B cell (primary cell): ENCODE data around the gene TUBGCP2. TPM values are rescaled to one million over a fixed set of nuclear protein-coding genes. Genes with fewer than 3 reads are reported as not detected.

Experiments used
- ATAC-seq: fragments of 200-7000 bp; cut with Tn5 transposase; one replicate; pipeline ENCODE4 v1.10.0; 2021; ENCODE audit warnings: low read depth, mild to moderate bottlenecking, moderate number of reproducible peaks, moderate library complexity
- CTCF ChIA-PET: fragments of 350-600 bp; sonication (Branson Sonifier 250); formaldehyde crosslinking; loops from one replicate; lab custom pipeline; 2021; ENCODE audit warnings: antibody characterized with exemption, inconsistent platforms; lab: Charles Lee
- POLR2A ChIA-PET: fragments of 350-600 bp; sonication (Branson Sonifier 250); formaldehyde crosslinking; loops from one replicate; lab custom pipeline; 2021; ENCODE audit warnings: antibody characterized with exemption; lab: Charles Lee
- DNase-seq: peaks from one replicate; pipeline ENCODE4 v3.0.0; 2013
- H2AFZ ChIP-seq: 2 replicates; pipeline ENCODE4 v1.6.1; 2012; ENCODE audit warnings: mild to moderate bottlenecking, low read depth, low read length; ENCODE audit not compliant: insufficient read depth, poor library complexity, severe bottlenecking
- H3K27ac ChIP-seq, 2 donors: 1 replicate in 1 of 2; 2 replicates in 1 of 2; pipeline ENCODE4 v1.5.1; 2012 to 2013; ENCODE audit warnings: low read length in 2 of 2, mild to moderate bottlenecking in 2 of 2, moderate library complexity in 1 of 2
- H3K27me3 ChIP-seq, 4 experiments: fragments of 200-600 bp in 1 of 4; sonication (generic) in 1 of 4; replicated peaks in 1 of 4; 1 replicate in 2 of 4; 2 replicates in 2 of 4; pipeline versions ENCODE4 v1.6.1 to v1.7.0; 2013 to 2016; ENCODE audit warnings: low read length in 3 of 4, mild to moderate bottlenecking in 2 of 4, mixed read lengths in 1 of 4, moderate library complexity in 1 of 4; ENCODE audit not compliant: insufficient read depth in 4 of 4, control insufficient read depth in 3 of 4; ENCODE audit errors: control extremely low read depth in 1 of 4
- H3K36me3 ChIP-seq, 2 experiments: replicated peaks in 1 of 2; 1 replicate in 1 of 2; 2 replicates in 1 of 2; pipeline versions ENCODE4 v1.6.1 to v1.7.1; 2013; ENCODE audit warnings: low read length in 1 of 2; ENCODE audit not compliant: insufficient read depth in 2 of 2, control insufficient read depth in 1 of 2; ENCODE audit errors: control extremely low read depth in 1 of 2, extremely low read depth in 1 of 2
- H3K4me1 ChIP-seq, 2 donors: fragments of 200-600 bp in 1 of 2; sonication (generic) in 1 of 2; 1 replicate in 1 of 2; 2 replicates in 1 of 2; pipeline versions ENCODE4 v1.5.1 to v1.6.1; 2013 to 2017; ENCODE audit warnings: low read length in 2 of 2; ENCODE audit not compliant: control insufficient read depth in 2 of 2, insufficient read depth in 2 of 2
- H3K4me2 ChIP-seq: replicated peaks from 2 replicates; pipeline ENCODE3; 2012; ENCODE audit warnings: mild to moderate bottlenecking, low read depth, low read length; ENCODE audit not compliant: poor library complexity, severe bottlenecking
- H3K4me3 ChIP-seq, 5 experiments: fragments of 200-600 bp in 1 of 5; sonication (generic) in 1 of 5; 1 replicate in 3 of 5; 2 replicates in 2 of 5; pipeline versions ENCODE4 v1.5.1 to v1.7.0; 2011 to 2016; ENCODE audit warnings: low read length in 4 of 5, mild to moderate bottlenecking in 4 of 5, low read depth in 2 of 5, control low read depth in 1 of 5, moderate library complexity in 1 of 5; ENCODE audit not compliant: insufficient read depth in 1 of 5; ENCODE audit errors: control extremely low read depth in 1 of 5, extremely low read depth in 1 of 5
- H3K79me2 ChIP-seq: fragments of 200-600 bp; sonication (generic); one replicate; pipeline ENCODE4 v1.6.0; 2016; ENCODE audit warnings: low read length; ENCODE audit not compliant: control insufficient read depth, insufficient read depth
- H3K9ac ChIP-seq: fragments of 200-600 bp; sonication (generic); 2 replicates; pipeline ENCODE4 v1.6.1; 2017; ENCODE audit warnings: mild to moderate bottlenecking, low read length, moderate library complexity
- H3K9me3 ChIP-seq, 3 donors: one replicate each; pipeline versions ENCODE4 v1.6.1 to v1.7.1; 2013; ENCODE audit warnings: low read length in 2 of 3; ENCODE audit not compliant: control insufficient read depth in 2 of 3, insufficient read depth in 1 of 3; ENCODE audit errors: control extremely low read depth in 1 of 3
- H4K20me1 ChIP-seq: 2 replicates; pipeline ENCODE4 v1.6.0; 2012; ENCODE audit warnings: mild to moderate bottlenecking, low read length; ENCODE audit not compliant: insufficient read depth, control insufficient read depth, poor library complexity, severe bottlenecking
- H3K27ac Mint-ChIP-seq: one replicate; pipeline ENCODE4 v1.8.0; 2021; ENCODE audit warnings: mixed read lengths
- H3K27me3 Mint-ChIP-seq: one replicate; pipeline ENCODE4 v1.8.0; 2021; ENCODE audit warnings: mixed read lengths
- H3K4me1 Mint-ChIP-seq: one replicate; pipeline ENCODE4 v1.8.0; 2021; ENCODE audit warnings: mixed read lengths
- H3K4me3 Mint-ChIP-seq: one replicate; pipeline ENCODE4 v1.8.0; 2021; ENCODE audit warnings: mixed read lengths
- H3K9me3 Mint-ChIP-seq: one replicate; pipeline ENCODE4 v1.8.0; 2022; ENCODE audit warnings: mixed read lengths; ENCODE audit not compliant: insufficient read depth
- EZH2 ChIP-seq: IDR thresholded peaks from 2 replicates; pipeline ENCODE4 v1.6.1; 2012; ENCODE audit warnings: borderline replicate concordance, low read depth, mild to moderate bottlenecking, moderate library complexity, low read length; ENCODE audit not compliant: insufficient read depth, poor library complexity, severe bottlenecking
- WGBS: methylation state at CpG from one replicate; pipeline ENCODE4 v1.1.5; 2013; ENCODE audit warnings: missing lambda C conversion rate; ENCODE audit not compliant: insufficient coverage; 5-methylcytosine and 5-hydroxymethylcytosine counted together
- intact Hi-C: fragments of 100-400 bp; cut with micrococcal nuclease; formaldehyde crosslinking; loops from one replicate; pipeline ENCODE4 v1.10.0; 2022
- polyA plus RNA-seq: library from polyadenylated mRNA; depleted of rRNA; stranded (reverse); fragments of >200 nt; gene quantifications from 2 replicates; pipeline ENCODE4 v1.2.3, GENCODE V29; 2012
- total RNA-seq, 2 donors: library from RNA; stranded (reverse); fragments of 120-200 nt in 1 of 2; gene quantifications; 1 replicate in 1 of 2; 2 replicates in 1 of 2; pipeline versions ENCODE4 v1.2.3 to v1.2.4, GENCODE V29; 2013 to 2022
- TF ChIP-seq, protein P1 (sequence below): fragments of 200-600 bp; IDR thresholded peaks from one replicate; pipeline ENCODE4 v1.8.0; 2022; ENCODE audit warnings: antibody characterized with exemption, mild to moderate bottlenecking

The TUBGCP2 gene
- total and polyA plus RNA-seq, 2 donors (not counting 1 experiment from before 2014, with no cell fraction given): 50.3 to 90.3 TPM

DNA sequence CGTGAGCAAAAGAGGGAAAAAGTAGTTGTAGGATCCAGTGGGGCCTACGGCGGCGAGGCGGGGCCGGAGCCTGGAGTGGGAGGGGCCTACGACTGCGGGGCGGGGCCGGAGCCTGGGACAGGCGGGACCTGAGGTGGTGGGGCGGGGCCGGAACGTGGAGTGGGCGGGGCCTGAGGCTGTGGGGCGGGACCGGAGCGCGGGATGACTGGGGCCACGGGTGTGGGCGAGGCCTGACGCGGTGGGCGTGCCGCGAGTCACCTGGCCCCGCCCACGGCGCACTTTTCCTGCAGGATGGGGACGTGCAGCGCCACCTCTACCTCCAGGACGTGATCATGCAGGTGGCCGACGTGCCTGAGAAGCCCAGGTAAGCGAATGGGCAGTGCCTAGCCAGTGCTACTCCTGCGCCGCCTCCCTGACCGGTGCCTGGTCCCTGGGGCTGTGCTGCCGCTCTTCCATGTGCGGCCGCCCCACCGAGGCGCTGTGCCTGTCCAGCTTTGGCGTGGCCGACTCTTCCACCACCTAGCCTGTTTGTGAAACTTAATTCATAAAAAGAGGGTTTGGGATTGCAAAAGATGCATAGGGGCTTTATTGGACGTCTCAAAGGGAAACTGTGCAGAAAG, 538 bp upstream of the TUBGCP2 start:
- intact Hi-C loops: loop anchor here (1.0 to 5.0 kb wide), 7 partner anchors 34 to 772 kb away; partner anchors contain the start of genes ECHS1, FUOM, INPP5A and MTG1
- Histone ChIP-seq H3K27ac (peak overlapping the region; percentile 96 to 97), H3K36me3 (peaks cover 0 to 31% of the 10 kb centered on the region in 2 experiments), H3K4me3 (peak overlapping the region in 4 of 5 experiments; percentile 73 to 94 (median 92)), H3K79me2 (peaks cover 44% of the 10 kb centered on the region), H3K9me3 (peaks cover 0 to 3% (median 0%) of the 10 kb centered on the region in 3 donors), H3K9ac (peak overlapping the region; percentile 86), H2AFZ (peak overlapping the region; percentile 83), H4K20me1 (peaks cover 32% of the 10 kb centered on the region), H3K4me1 (peaks cover 21 to 40% of the 10 kb centered on the region in 2 donors), H3K27me3 (no peaks in the 10 kb centered on the region), H3K4me2 (peak overlapping the region; percentile 86)
- H3K4me3 Mint-ChIP-seq: peak overlapping the region; percentile 78
- no peaks in the 10 kb centered on the region for H3K27me3 Mint-ChIP-seq
- DNase-seq: no peak
- POLR2A ChIA-PET: interaction anchor here (2.5 kb wide), 1 partner anchor 34 kb away, joined by 12 read pairs; the partner anchor contains the start of gene ADAM8
- peak overlapping the region; percentile 88 for H3K27ac Mint-ChIP-seq
- CTCF ChIA-PET: interaction anchor here (1.8 kb wide), 1 partner anchor 21 kb away, joined by 4 read pairs; no protein-coding TSS in a partner anchor
- 22% methylated on average over 39 of the region's 46 CpGs for WGBS
- no peaks in the 10 kb centered on the region for H3K9me3 Mint-ChIP-seq
- TF ChIP-seq EZH2: no peak
- TF ChIP-seq, protein P1, sequence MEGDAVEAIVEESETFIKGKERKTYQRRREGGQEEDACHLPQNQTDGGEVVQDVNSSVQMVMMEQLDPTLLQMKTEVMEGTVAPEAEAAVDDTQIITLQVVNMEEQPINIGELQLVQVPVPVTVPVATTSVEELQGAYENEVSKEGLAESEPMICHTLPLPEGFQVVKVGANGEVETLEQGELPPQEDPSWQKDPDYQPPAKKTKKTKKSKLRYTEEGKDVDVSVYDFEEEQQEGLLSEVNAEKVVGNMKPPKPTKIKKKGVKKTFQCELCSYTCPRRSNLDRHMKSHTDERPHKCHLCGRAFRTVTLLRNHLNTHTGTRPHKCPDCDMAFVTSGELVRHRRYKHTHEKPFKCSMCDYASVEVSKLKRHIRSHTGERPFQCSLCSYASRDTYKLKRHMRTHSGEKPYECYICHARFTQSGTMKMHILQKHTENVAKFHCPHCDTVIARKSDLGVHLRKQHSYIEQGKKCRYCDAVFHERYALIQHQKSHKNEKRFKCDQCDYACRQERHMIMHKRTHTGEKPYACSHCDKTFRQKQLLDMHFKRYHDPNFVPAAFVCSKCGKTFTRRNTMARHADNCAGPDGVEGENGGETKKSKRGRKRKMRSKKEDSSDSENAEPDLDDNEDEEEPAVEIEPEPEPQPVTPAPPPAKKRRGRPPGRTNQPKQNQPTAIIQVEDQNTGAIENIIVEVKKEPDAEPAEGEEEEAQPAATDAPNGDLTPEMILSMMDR: no peak
- peak; percentile 90 for ATAC-seq
- peaks cover 37% of the 10 kb centered on the region for H3K4me1 Mint-ChIP-seq
